ENCODE measurements around the gene TSPYL4.

The TSPYL4 gene

GRCh38 chr6:116229287-116229913 lies 24.5 kb downstream of the TSPYL4 start:
- no peak for DNase-seq (ENCODE audit: low read depth)

DNA sequence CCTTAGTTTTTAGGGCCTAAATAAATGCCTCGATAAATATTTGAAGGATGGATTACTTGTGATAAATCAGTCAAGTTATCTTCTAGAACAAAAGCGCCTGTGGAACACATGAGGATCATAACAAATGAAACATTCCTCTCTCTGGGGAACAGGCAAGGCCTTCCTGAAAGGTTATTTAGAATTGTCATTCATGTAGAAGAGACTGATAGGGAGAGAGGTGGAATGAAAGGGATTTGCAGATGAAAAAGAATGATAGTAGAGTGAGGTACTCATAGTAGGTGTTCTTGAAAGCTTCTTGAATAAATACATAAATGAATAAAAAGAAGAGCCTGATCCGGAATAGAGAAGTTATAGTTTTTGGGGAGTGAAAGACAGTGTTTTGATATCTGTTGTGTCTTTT lies 30.5 kb downstream of the TSPYL4 start:
- no peak for DNase-seq (ENCODE audit: low read depth)

DNA sequence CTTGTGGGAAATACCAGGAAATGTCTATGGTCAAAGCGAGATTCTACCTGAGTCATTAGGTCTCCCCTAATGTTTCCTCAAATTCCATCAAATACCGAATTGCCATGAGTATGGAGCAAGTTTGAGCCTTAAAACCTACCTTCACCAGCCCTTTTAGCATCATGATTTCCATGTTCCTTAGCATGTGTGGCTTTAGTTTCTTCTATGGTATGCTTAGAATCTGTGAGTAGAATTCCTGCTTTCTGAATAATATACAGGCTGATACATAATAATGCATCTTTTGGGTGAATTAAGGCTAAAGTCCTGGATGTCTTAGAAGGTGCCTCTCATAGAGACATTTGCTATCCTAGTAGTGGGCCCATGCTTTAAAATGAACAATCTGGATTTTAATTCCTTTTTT lies 32.0 kb downstream of the TSPYL4 start:
- no peak for DNase-seq (ENCODE audit: low read depth)

GRCh38 chr6:116221067-116221466 lies 32.8 kb downstream of the TSPYL4 start:
- DNase-seq (ENCODE audit: low read depth): no peak

DNA sequence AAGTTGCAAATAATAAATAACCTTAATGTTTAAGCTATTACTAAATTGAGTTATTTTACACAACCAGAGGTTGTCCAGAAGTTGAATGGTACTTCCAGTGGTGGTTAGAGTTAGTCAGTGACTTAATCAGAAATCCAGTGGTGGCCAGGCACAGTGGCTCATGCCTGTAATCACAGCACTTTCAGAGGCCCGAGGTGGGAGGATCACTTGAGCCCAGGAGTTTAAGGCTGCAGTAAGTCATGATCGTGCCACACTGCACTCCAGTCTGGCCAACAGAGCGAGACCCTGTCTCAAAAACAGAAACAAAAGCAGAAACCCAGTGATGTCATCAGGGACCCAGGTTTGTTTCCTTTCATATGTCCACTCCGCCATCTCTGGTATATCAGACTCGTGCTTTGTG lies 35.0 kb downstream of the TSPYL4 start:
- DNase-seq (ENCODE audit: low read depth): no peak

DNA sequence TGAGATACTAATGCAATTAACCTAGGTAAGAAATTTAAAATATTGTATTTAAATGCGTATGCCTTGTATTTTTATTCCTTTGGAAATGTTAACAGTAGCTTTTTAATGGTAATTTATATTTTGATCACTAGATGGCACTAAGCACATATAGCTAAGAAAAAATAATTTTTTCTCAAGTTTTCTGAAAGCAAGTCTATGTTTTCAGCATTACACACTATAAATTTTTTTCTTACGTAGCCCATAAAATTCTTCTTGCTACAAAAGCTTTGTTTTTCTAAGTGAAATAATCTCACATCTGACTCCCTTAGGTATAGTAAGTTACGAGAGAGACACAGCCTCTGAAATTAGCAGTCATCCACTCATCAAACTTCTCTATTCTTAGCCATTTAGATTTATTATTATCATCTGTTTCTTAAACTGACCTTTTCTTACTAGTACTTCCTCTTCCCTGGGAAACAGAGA lies 35.7 kb downstream of the TSPYL4 start:
- DNase-seq (ENCODE audit: low read depth): no peak

GRCh38 chr6:116217069-116217468 lies 36.8 kb downstream of the TSPYL4 start:
- DNase-seq (ENCODE audit: low read depth): no peak

GRCh38 chr6:116215414-116215813 lies 38.5 kb downstream of the TSPYL4 start:
- DNase-seq (ENCODE audit: low read depth): no peak

- DNase-seq (ENCODE audit: low read depth): no peak
Observed at GRCh38 chr6:116214681-116215080, 39.2 kb downstream of the TSPYL4 start.

DNA sequence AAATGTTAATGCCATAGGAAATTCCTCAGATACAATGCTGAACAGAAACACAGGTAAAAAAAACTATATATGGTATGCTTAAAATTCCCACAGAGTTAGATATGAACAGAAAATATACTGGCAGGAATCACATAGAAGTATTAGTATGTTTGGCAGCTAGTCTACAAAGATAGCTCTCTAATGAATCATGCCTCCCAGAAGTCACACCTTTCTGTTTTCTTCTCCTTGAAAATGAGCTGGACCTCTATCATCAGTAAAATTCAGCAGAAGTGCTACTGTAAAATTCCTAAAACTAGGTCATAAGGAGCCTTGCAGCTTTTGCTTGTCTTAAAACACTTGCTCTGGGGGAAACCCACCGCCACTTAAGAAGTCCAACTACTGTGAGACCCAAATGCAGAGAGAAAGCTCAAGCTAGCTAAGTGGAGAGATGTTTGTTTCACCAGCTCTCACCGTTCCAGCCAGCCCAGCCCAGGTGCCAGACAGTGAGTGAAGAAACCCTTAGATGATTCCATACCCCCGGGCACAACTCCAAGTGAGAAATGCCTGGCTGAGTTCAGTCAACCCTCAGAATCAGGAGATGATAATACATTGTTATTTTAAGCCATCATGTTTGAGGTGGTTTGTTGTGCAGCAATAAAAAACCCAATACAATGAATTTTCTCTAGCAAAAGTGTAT lies 43.0 kb downstream of the TSPYL4 start:
- DNase-seq (ENCODE audit: low read depth): no peak

DNA sequence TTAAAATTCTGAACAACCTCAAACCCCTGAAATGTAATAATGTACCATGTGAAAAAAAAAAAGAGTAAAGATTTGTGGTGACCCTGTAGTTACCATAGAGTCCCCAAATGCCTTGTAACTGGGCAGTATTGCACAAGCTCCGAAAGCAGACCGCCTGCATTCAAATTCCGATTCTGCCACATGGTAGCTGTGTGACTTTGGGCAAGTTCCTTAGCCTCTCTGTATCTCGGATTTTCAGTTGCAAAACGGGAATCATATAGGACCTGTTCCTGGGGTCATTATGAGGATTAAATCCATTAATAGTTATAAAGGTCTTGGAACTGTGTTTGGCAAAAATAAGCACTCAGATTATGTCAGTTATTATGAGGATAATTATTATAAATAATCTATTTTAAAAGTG lies 43.6 kb downstream of the TSPYL4 start:
- no peak for DNase-seq (ENCODE audit: low read depth)

DNA sequence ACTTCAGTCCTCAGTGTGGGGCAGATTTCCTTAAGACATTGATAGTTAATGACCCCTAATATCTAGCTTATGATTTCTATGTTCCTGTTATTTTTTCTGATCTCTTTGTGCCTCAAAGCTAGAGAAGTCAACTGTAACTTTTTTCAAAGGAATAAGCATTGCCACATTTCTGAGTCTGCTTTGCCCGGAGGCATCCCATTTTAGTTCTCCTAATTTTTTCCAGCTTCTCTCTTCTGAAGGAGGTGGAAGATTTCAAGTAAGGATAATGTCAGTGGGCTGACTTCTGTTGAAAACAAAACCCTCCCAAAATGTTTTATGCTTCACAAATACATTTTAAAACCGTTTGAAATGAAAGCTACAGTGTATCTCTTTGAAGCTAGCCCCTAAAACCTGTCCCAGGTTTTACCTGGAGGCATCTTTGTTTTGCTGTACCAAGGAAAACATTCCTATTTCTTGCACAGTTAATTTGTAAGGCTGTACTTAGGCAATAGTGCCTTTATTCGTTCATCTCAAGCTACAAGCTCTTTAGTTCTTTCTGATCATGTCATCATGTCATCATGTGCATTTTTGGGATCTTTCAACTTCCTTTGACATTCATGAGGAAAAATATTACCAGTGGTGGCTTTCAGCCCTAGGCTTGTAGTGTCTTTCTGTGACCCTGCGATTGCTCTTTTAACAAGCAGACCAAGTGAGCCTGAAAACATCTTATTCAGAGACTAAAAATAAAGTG lies 45.7 kb downstream of the TSPYL4 start:
- no peak for DNase-seq (ENCODE audit: low read depth)

GRCh38 chr6:116206231-116206903 lies 47.5 kb downstream of the TSPYL4 start:
- DNase-seq (ENCODE audit: low read depth): no peak

DNA sequence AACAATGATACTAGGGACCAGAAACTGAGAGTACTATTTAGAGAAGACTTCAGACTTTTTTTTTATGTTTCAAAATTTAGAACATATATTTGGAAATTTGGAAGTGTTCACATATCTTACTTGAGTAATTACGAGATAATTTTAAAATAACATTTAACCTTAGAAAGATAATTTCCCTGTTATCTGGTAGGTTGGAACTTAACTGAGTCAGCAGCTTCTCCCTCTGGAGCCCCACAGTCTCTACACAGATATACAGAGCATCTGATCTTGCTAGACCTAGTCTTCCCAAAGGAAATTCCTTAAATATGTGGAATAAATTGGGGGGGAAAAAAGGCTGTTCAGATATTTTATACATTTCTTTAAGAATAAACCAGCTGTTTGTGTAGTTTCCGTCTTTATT lies 48.6 kb downstream of the TSPYL4 start:
- DNase-seq (ENCODE audit: low read depth): no peak

DNA sequence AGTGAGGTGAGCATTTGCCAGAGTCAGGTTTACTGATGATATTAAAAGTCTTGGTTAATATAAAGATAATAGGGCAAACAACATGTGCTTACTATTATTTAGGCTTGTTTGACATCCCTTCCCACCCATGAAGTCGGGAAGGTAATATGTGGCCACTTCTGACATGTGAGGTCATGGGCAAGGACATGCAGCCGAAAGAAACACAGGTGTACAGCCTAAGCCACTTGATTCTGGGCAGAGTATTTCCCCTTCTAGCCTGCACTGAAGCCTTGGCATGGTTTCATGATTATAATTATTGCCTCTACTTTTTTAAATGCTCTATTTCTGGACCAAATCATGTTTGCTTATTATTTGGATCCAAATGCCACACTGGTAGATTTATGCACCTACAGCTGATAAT lies 52.3 kb downstream of the TSPYL4 start:
- no peak for DNase-seq (ENCODE audit: low read depth)

DNA sequence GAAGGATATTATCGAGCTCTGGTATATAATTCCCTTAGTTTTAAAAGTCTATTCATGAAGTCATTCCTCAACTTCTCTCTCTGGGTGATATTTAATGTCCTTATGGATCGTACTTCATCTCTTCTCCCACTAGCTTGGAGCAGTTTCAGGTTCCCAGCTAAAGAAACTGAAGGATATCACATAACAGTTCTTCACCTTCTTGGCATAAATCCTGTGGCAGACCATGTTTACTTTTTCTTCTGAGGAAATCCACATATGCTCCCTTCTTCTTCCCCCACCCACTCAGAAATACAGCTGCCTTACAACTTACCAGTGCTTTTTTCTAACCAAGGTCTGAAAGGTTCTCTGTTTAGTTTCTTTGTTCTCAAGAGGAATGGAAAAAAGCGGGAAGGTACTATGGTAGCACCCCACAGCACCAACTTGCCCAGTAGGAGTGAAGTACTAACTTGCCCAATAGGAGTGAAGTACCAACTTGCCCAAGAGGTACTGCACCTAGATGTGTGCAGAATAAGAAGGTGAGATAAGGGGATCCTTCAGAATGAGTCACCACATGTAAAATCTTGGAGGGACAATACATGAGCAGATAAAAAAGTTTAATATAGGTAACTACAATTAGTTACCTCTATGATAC lies 53.1 kb downstream of the TSPYL4 start:
- DNase-seq (ENCODE audit: low read depth): no peak

Data from activated T-cell treated with anti-CD3 and anti-CD28 coated beads for 48 hours (primary cell).